Inferior parietal cortex (tissue), 1 donor: ENCODE data around the gene ZFYVE19.

ENCODE experiments used
- DNase-seq: peaks from one replicate; pipeline ENCODE4 v3.0.0-alpha.2; 2016; ENCODE audit errors: extremely low spot score

The ZFYVE19 gene

GRCh38 chr15:40807028-40807887 lies at the start of gene ZFYVE19, which contains the start of gene DNAJC17:
TSS of gene ZFYVE19 (plus strand) at chr15:40807089. CDS start at chr15:40807590, 501 bp downstream.
TSS of gene DNAJC17 (minus strand) at chr15:40807473. CDS start at chr15:40807446, 27 bp downstream.
- DNase-seq, result peak; percentile 97

- no peak for DNase-seq
Observed at GRCh38 chr15:40759961-40760360, 46.9 kb upstream of the ZFYVE19 start.

GRCh38 chr15:40762919-40763800 lies 43.7 kb upstream of the ZFYVE19 start:
- DNase-seq, result peak; percentile 42

- peak; percentile 55 for DNase-seq
Observed at GRCh38 chr15:40763801-40764628, 42.9 kb upstream of the ZFYVE19 start, which contains the start of gene GCHFR. TSS of gene GCHFR (plus strand) at chr15:40764068. CDS start at chr15:40764181, 113 bp downstream.

- DNase-seq, result peak; percentile 25
Observed at GRCh38 chr15:40764629-40765103, 42.2 kb upstream of the ZFYVE19 start.

GRCh38 chr15:40766194-40766815 lies 40.6 kb upstream of the ZFYVE19 start:
- no peak for DNase-seq

- no peak for DNase-seq
Observed at GRCh38 chr15:40766906-40767837, 39.7 kb upstream of the ZFYVE19 start.

GRCh38 chr15:40767838-40768500 lies 38.9 kb upstream of the ZFYVE19 start:
- DNase-seq, result no peak

GRCh38 chr15:40768521-40769273 lies 38.2 kb upstream of the ZFYVE19 start:
- no peak for DNase-seq

- DNase-seq, result no peak
Observed at GRCh38 chr15:40769274-40770146, 37.4 kb upstream of the ZFYVE19 start, which contains the start of gene C15orf62. TSS of gene C15orf62 (plus strand) at chr15:40769980. CDS start at chr15:40770496, 516 bp downstream.

GRCh38 chr15:40770147-40770721 lies 36.7 kb upstream of the ZFYVE19 start:
- DNase-seq, result no peak

- no peak for DNase-seq
Observed at GRCh38 chr15:40771242-40771641, 35.6 kb upstream of the ZFYVE19 start.

GRCh38 chr15:40772014-40772413 lies 34.9 kb upstream of the ZFYVE19 start:
- no peak for DNase-seq

- no peak for DNase-seq
Observed at GRCh38 chr15:40773496-40773895, 33.4 kb upstream of the ZFYVE19 start.

- no peak for DNase-seq
Observed at GRCh38 chr15:40773902-40774301, 33.0 kb upstream of the ZFYVE19 start.

- DNase-seq, result no peak
Observed at GRCh38 chr15:40775007-40775406, 31.9 kb upstream of the ZFYVE19 start.
